ENCODE measurements around the gene CDKL4.
"Not testable (repeated sequence)": the region's sequence is repeated elsewhere in the genome, so short reads cannot be mapped to it uniquely, and the experiment has no call there.

CDKL4 gene

GRCh38 chr2:39160982-39161381 lies 82.8 kb downstream of the CDKL4 start:
- no peak overlapping the region for H3K4me2 ChIP-seq
- TF ChIP-seq Cebpa-rat (IDR thresholded peaks at IDR 0.05): no peak
- no peaks in the 10 kb centered on the region for H4K20me1 ChIP-seq
- no peaks in the 10 kb centered on the region for H3K9me3 ChIP-seq
- no peak overlapping the region for H3K27ac ChIP-seq
- H3K4me1 ChIP-seq: no peaks in the 10 kb centered on the region
- H3K9ac ChIP-seq: no peak overlapping the region
- H3K36me3 ChIP-seq: no peaks in the 10 kb centered on the region
- no peak overlapping the region for H3K4me3 ChIP-seq
- H3K27me3 ChIP-seq: no peaks in the 10 kb centered on the region

- H3K36me3 ChIP-seq: no peaks in the 10 kb centered on the region
- no peaks in the 10 kb centered on the region for H3K4me1 ChIP-seq
- H3K27ac ChIP-seq: no peak overlapping the region
- H3K9me3 ChIP-seq: no peaks in the 10 kb centered on the region
- H3K4me2 ChIP-seq: no peak overlapping the region
- no peaks in the 10 kb centered on the region for H4K20me1 ChIP-seq
- no peaks in the 10 kb centered on the region for H3K27me3 ChIP-seq
- TF ChIP-seq Cebpa-rat (IDR thresholded peaks at IDR 0.05): no peak
- H3K9ac ChIP-seq: no peak overlapping the region
- H3K4me3 ChIP-seq: no peak overlapping the region
These were observed 84.5 kb downstream of the CDKL4 start for GRCh38 chr2:39159283-39159682.

GRCh38 chr2:39158351-39158750 lies 85.4 kb downstream of the CDKL4 start:
- H3K4me1 ChIP-seq: no peaks in the 10 kb centered on the region
- no peak overlapping the region for H3K4me3 ChIP-seq
- no peaks in the 10 kb centered on the region for H4K20me1 ChIP-seq
- no peak overlapping the region for H3K9ac ChIP-seq
- H3K4me2 ChIP-seq: no peak overlapping the region
- no peak for TF ChIP-seq Cebpa-rat (IDR thresholded peaks at IDR 0.05)
- H3K9me3 ChIP-seq: no peaks in the 10 kb centered on the region
- H3K36me3 ChIP-seq: no peaks in the 10 kb centered on the region
- H3K27me3 ChIP-seq: no peaks in the 10 kb centered on the region
- no peak overlapping the region for H3K27ac ChIP-seq

- no peaks in the 10 kb centered on the region for H3K4me1 ChIP-seq
- no peaks in the 10 kb centered on the region for H3K9me3 ChIP-seq
- H4K20me1 ChIP-seq: no peaks in the 10 kb centered on the region
- no peaks in the 10 kb centered on the region for H3K27me3 ChIP-seq
- no peak overlapping the region for H3K9ac ChIP-seq
- H3K4me3 ChIP-seq: no peak overlapping the region
- no peak overlapping the region for H3K4me2 ChIP-seq
- no peaks in the 10 kb centered on the region for H3K36me3 ChIP-seq
- no peak for TF ChIP-seq Cebpa-rat (IDR thresholded peaks at IDR 0.05)
- no peak overlapping the region for H3K27ac ChIP-seq
These were observed 86.9 kb downstream of the CDKL4 start for GRCh38 chr2:39156846-39157245.

- Histone ChIP-seq H3K36me3 (no peaks in the 10 kb centered on the region), H3K4me3 (no peak overlapping the region), H4K20me1 (no peaks in the 10 kb centered on the region), H3K9me3 (no peaks in the 10 kb centered on the region), H3K4me1 (no peaks in the 10 kb centered on the region), H3K27ac (no peak overlapping the region), H3K27me3 (no peaks in the 10 kb centered on the region), H3K9ac (no peak overlapping the region), H3K4me2 (no peak overlapping the region)
- TF ChIP-seq Cebpa-rat (IDR thresholded peaks at IDR 0.05): no peak
These were observed 87.7 kb downstream of the CDKL4 start for GRCh38 chr2:39156107-39156506.

GRCh38 chr2:39155573-39155972 lies 88.2 kb downstream of the CDKL4 start:
- H4K20me1 ChIP-seq, H3K36me3 ChIP-seq, H3K4me1 ChIP-seq, H3K9me3 ChIP-seq, H3K4me3 ChIP-seq, H3K9ac ChIP-seq, H3K4me2 ChIP-seq, H3K27ac ChIP-seq, H3K27me3 ChIP-seq: not testable (repeated sequence)

GRCh38 chr2:39154944-39155343 lies 88.8 kb downstream of the CDKL4 start:
- no peaks in the 10 kb centered on the region for H3K4me1 ChIP-seq
- H3K36me3 ChIP-seq: no peaks in the 10 kb centered on the region
- H3K4me2 ChIP-seq: no peak overlapping the region
- no peak overlapping the region for H3K4me3 ChIP-seq
- H3K9ac ChIP-seq: no peak overlapping the region
- H3K27me3 ChIP-seq: no peaks in the 10 kb centered on the region
- no peak overlapping the region for H3K27ac ChIP-seq
- H4K20me1 ChIP-seq: no peaks in the 10 kb centered on the region
- TF ChIP-seq Cebpa-rat (IDR thresholded peaks at IDR 0.05): no peak
- no peaks in the 10 kb centered on the region for H3K9me3 ChIP-seq

GRCh38 chr2:39153312-39153711 lies 90.5 kb downstream of the CDKL4 start:
- H3K4me3 ChIP-seq: no peak overlapping the region
- no peaks in the 10 kb centered on the region for H3K4me1 ChIP-seq
- H3K9ac ChIP-seq: no peak overlapping the region
- no peaks in the 10 kb centered on the region for H4K20me1 ChIP-seq
- H3K27me3 ChIP-seq: no peaks in the 10 kb centered on the region
- no peaks in the 10 kb centered on the region for H3K9me3 ChIP-seq
- no peaks in the 10 kb centered on the region for H3K36me3 ChIP-seq
- no peak for TF ChIP-seq Cebpa-rat (IDR thresholded peaks at IDR 0.05)
- H3K4me2 ChIP-seq: no peak overlapping the region
- no peak overlapping the region for H3K27ac ChIP-seq

- Histone ChIP-seq H3K9me3 (no peaks in the 10 kb centered on the region), H3K4me3 (no peak overlapping the region), H3K36me3 (no peaks in the 10 kb centered on the region), H4K20me1 (no peaks in the 10 kb centered on the region), H3K4me2 (no peak overlapping the region), H3K4me1 (no peaks in the 10 kb centered on the region), H3K27ac (no peak overlapping the region), H3K9ac (no peak overlapping the region), H3K27me3 (no peaks in the 10 kb centered on the region)
- no peak for TF ChIP-seq Cebpa-rat (IDR thresholded peaks at IDR 0.05)
These were observed 91.3 kb downstream of the CDKL4 start for GRCh38 chr2:39152504-39152903.

- H3K9me3 ChIP-seq: no peaks in the 10 kb centered on the region
- H3K4me3 ChIP-seq: no peak overlapping the region
- no peak overlapping the region for H3K9ac ChIP-seq
- no peak overlapping the region for H3K4me2 ChIP-seq
- no peaks in the 10 kb centered on the region for H4K20me1 ChIP-seq
- no peak for TF ChIP-seq Cebpa-rat (IDR thresholded peaks at IDR 0.05)
- no peaks in the 10 kb centered on the region for H3K27me3 ChIP-seq
- no peaks in the 10 kb centered on the region for H3K36me3 ChIP-seq
- no peaks in the 10 kb centered on the region for H3K4me1 ChIP-seq
- no peak overlapping the region for H3K27ac ChIP-seq
These were observed 92.8 kb downstream of the CDKL4 start for GRCh38 chr2:39150890-39151497.

- Histone ChIP-seq H4K20me1 (no peaks in the 10 kb centered on the region), H3K27ac (no peak overlapping the region), H3K9ac (no peak overlapping the region), H3K27me3 (no peaks in the 10 kb centered on the region), H3K4me2 (no peak overlapping the region), H3K4me3 (no peak overlapping the region), H3K36me3 (no peaks in the 10 kb centered on the region), H3K9me3 (no peaks in the 10 kb centered on the region), H3K4me1 (no peaks in the 10 kb centered on the region)
- no peak for TF ChIP-seq Cebpa-rat (IDR thresholded peaks at IDR 0.05)
These were observed 93.6 kb downstream of the CDKL4 start for GRCh38 chr2:39150102-39150562.

All from BLaER1 (cell line).